Left ventricle myocardium inferior (tissue), 1 donor: ENCODE results near the gene B4GALT2. TPM values are rescaled to one million over a fixed set of nuclear protein-coding genes. Genes with fewer than 3 reads are reported as not detected.

ENCODE experiments used
- DNase-seq: peaks from one replicate; pipeline ENCODE4 v3.0.0-alpha.2; 2020
- H3K27ac ChIP-seq: fragments of 200-600 bp; replicated peaks from 2 replicates; pipeline ENCODE4 v1.8.0; 2021
- H3K27me3 ChIP-seq: fragments of 200-600 bp; 2 replicates; pipeline ENCODE4 v1.8.0; 2021; ENCODE audit warnings: low read depth
- H3K36me3 ChIP-seq: fragments of 200-600 bp; 2 replicates; pipeline ENCODE4 v1.8.0; 2021
- H3K4me1 ChIP-seq: fragments of 200-600 bp; 2 replicates; pipeline ENCODE4 v1.8.0; 2021
- H3K4me3 ChIP-seq: fragments of 200-600 bp; 2 replicates; pipeline ENCODE4 v1.8.0; 2021; ENCODE audit warnings: mild to moderate bottlenecking, moderate library complexity
- H3K9me3 ChIP-seq: fragments of 200-600 bp; replicated peaks from 2 replicates; pipeline ENCODE4 v1.8.0; 2021
- CTCF ChIP-seq: fragments of 200-600 bp; IDR thresholded peaks from 2 replicates; pipeline ENCODE4 v1.8.0; 2021; ENCODE audit warnings: antibody characterized with exemption, mild to moderate bottlenecking, borderline replicate concordance
- intact Hi-C: fragments of 100-400 bp; cut with micrococcal nuclease; formaldehyde crosslinking; loops from one replicate; pipeline ENCODE4 v1.11.0; 2022
- total RNA-seq: library from RNA; stranded (reverse); fragmentation: NEBNext Ultra II Directional; extraction: Animal tissue kit (Norgen Biotek cat#: 25700); gene quantifications from one replicate; pipeline ENCODE4 v1.2.1, GENCODE V29; 2021
- donor health status: DM: no; HTN: yes; CAD: no; lungs with severe emphysema.

Gene B4GALT2
- total RNA-seq, 1 donor from 2014 or later, result 40.3 TPM

- no peak overlapping the region for H3K4me3 ChIP-seq
- H3K27ac ChIP-seq, result no peak overlapping the region
- no peaks in the 10 kb centered on the region for H3K9me3 ChIP-seq
- peaks cover 11% of the 10 kb centered on the region for H3K4me1 ChIP-seq
- no peaks in the 10 kb centered on the region for H3K36me3 ChIP-seq
- no peak for DNase-seq
- H3K27me3 ChIP-seq, result no peaks in the 10 kb centered on the region
- intact Hi-C loops, result no loop called here
- no peak for TF ChIP-seq CTCF
These were observed 36.2 kb downstream of the B4GALT2 start for GRCh38 chr1:44015206-44015605.

GRCh38 chr1:44016041-44016889 lies 37.3 kb downstream of the B4GALT2 start:
- no peaks in the 10 kb centered on the region for H3K36me3 ChIP-seq
- DNase-seq, result no peak

GRCh38 chr1:44016890-44017400 lies 37.9 kb downstream of the B4GALT2 start:
- Histone ChIP-seq H3K27ac (no peak overlapping the region), H3K4me3 (no peak overlapping the region), H3K4me1 (peaks cover 18% of the 10 kb centered on the region), H3K9me3 (no peaks in the 10 kb centered on the region), H3K36me3 (no peaks in the 10 kb centered on the region), H3K27me3 (no peaks in the 10 kb centered on the region)
- TF ChIP-seq CTCF, result no peak
- intact Hi-C loops, result no loop called here
- DNase-seq, result no peak

More at GRCh38 chr1:44016041-44016889, 37.3 kb downstream of the B4GALT2 start:
- Histone ChIP-seq H3K27me3 (no peaks in the 10 kb centered on the region), H3K4me3 (no peak overlapping the region), H3K4me1 (peaks cover 12% of the 10 kb centered on the region), H3K27ac (no peak overlapping the region), H3K9me3 (no peaks in the 10 kb centered on the region)
- intact Hi-C loops, result no loop called here
- TF ChIP-seq CTCF, result no peak

- DNase-seq, result no peak
- Histone ChIP-seq H3K27ac (no peak overlapping the region), H3K9me3 (no peaks in the 10 kb centered on the region), H3K27me3 (peaks cover 6% of the 10 kb centered on the region), H3K4me1 (peaks cover 16% of the 10 kb centered on the region), H3K4me3 (no peak overlapping the region), H3K36me3 (no peaks in the 10 kb centered on the region)
- no peak for TF ChIP-seq CTCF
- intact Hi-C loops, result no loop called here
These were observed 40.5 kb downstream of the B4GALT2 start for GRCh38 chr1:44019466-44019948.

GRCh38 chr1:44020464-44020863 lies 41.5 kb downstream of the B4GALT2 start:
- H3K27ac ChIP-seq, result no peak overlapping the region
- intact Hi-C loops, result no loop called here
- no peak overlapping the region for H3K4me3 ChIP-seq
- H3K9me3 ChIP-seq, result no peaks in the 10 kb centered on the region
- no peaks in the 10 kb centered on the region for H3K36me3 ChIP-seq
- DNase-seq, result no peak
- peaks cover 13% of the 10 kb centered on the region for H3K4me1 ChIP-seq
- peaks cover 6% of the 10 kb centered on the region for H3K27me3 ChIP-seq
- TF ChIP-seq CTCF, result no peak
